ENCODE results near the gene HOXA9. TPM values are rescaled to one million over a fixed set of nuclear protein-coding genes. Genes with fewer than 3 reads are reported as not detected.
A peak's percentile ranks its signal among the peaks of the same experiment; 100 is the strongest.

HOXA9 gene
- total RNA-seq, 1 donor from 2014 or later = 10.4 TPM

DNA sequence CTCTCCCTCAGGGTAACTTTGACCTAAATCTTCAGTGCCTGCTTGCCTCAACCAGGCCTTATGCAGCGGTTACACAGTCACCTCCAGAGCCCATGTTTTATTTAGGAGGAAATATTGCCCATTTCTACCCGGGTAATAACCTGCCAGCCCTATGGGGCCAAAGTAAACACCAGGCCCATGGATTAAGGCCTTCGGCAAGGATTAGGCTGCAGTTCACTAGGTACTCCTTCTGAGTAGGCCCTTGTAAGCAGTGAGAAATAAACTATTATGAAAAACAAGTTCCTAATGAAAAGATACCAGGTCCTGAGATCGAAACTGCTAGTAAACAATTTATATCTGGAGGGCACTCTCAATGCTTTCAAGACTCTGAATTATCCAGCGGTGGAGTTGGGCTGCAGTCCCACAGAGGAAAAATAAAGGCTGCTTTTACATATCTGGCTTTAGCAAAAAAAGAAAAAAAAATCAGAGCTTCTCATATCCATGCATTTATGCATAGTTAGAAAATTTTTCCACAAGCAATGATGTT lies 12.5 kb upstream of the HOXA9 start:
- DNase-seq (ENCODE audit: low spot score) = no peak

DNA sequence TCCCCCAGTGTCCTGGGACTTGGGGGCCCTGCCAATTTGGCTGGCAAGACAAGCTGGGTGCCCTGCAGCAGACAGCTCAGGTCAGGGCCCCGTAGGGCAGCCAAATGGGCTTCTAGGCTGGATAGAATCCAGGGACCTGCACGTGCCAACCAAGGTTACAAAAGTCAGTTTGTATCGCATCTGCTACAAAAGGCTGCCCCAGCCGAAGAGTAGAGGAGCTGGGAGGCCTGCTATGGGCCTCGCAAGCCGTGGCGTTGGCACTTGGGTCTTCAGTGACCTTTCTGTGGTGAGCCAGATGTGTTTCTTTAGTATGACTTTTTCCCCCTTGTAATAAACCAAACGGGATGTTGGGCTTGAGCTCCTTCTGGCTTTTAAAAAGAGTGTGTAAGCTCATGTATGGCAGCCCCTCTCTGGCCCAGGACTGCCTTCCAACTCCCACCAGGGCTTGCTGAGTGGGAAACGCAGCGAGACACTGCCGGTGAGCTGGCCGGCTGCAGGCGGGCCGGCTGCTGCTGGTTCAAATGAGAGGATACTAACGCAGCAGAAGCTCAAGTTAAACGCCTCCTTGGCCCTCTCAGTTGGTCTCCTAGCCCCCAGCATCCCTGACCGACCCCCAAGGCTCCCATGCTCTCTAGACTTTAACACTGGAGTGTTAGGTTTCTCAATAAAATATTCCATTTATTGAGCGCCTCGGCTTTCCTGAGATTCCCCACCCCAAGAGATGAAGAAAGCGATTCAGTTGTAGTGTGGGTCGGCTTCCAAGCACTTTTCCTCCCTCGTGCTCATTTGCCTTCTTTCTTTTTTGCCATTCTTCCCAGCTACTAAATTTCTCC lies 11.8 kb upstream of the HOXA9 start:
- DNase-seq (ENCODE audit: low spot score) = peak; percentile 82

- no peak for DNase-seq (ENCODE audit: low spot score)
Observed at GRCh38 chr7:27176524-27176845, 11.1 kb upstream of the HOXA9 start.

- DNase-seq (ENCODE audit: low spot score) = peak; percentile 81
Observed at GRCh38 chr7:27175626-27176523, 10.5 kb upstream of the HOXA9 start.

DNA sequence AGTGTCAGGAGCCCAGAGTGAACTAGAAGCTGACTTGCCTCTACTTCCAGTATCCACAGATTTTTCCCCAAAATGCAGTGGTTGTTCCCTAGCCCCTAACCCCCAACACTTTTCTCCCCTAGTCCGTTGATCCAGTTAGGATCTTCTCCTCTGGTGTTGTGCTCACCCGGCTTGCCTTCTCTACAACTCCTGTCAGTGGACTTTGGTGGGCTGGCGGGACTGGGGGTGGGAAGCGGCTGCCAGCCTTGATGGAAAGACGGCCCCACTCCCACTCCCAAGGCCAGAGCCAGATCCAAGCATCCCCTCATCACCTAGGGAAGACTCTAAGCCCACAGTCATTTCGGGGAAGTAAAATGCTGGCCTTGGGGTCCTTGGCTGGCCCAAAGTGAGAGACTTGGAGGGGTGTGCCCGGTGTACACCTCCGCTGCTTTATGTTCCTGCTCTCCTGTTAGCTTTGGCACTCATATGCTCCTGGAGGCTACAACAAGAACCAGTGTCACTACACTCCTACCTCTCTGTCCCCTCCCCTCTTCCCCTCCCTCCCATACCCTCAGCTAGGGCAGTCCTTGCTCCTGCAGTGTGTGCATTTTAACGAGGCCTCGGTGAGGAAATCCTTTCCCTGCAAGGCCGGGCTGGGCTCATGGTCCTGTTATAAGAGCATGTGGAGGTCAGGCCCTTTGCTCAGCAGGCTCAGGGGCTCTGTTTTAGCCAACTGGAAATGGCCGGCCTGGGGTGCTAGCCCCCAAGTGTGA lies 9.7 kb upstream of the HOXA9 start:
- peak; percentile 24 for DNase-seq (ENCODE audit: low spot score)

- DNase-seq (ENCODE audit: low spot score) = peak; percentile 89
Observed at GRCh38 chr7:27173956-27174873, 8.9 kb upstream of the HOXA9 start, which contains the start of gene HOXA10. TSS of gene HOXA10 (minus strand) at chr7:27174320. CDS start at chr7:27174306, 14 bp downstream.

DNA sequence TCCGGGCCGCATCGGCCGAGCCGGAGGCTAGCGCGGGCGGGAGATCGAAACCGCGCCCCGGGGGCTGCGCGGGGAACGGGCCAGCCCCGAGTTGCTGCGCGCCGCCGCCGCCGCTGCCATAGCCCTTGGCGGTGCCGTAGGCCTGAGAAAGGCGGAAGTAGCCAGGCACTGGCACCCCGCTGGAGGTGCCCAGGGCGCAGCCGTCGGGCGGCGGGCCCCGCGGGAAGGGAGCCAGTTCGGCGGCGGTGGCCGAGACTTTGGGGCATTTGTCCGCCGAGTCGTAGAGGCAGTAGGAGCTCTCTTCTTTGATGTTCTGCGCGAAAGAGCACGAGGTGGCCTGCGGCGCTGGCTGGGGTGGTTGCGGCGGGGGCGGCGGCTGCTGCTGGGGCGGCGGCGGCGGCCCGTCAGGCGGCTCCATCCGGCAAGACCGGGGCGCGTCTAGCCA lies 8.2 kb upstream of the HOXA9 start:
- DNase-seq (ENCODE audit: low spot score) = peak; percentile 89

DNA sequence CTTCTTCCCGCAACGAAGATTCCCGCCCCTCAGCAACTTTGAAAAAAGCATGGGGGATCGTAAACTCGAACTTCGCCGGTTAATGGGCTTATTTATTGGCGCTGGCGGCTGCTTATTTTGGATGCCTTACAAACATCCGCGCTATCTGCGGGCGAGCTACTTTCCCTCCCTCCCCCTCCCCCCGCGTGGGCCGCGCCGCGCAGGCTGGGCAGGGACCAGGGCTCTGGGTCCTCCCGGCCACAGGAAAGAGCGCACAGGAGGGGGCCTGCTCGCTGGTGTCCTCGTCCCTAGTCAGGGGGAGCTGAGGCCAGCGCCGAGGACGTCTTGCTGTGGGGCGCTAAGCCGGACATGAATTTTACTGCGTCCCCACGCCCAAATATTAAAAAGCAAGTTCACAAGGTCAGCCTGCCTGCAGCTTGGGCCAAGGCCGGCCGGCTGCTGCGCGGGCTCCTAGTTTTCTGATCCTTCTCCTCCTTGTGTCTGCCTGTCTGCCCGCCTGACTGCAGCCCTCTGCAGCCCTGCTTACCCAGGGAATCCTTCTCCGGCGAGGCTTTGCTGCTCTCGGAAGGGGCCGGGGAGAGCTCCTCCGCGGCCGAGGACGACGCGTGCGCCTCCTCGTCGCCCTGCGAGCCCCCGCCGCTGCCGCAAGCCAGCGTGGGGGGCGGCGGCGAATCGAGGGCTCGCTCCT lies 7.6 kb upstream of the HOXA9 start:
- peak; percentile 93 for DNase-seq (ENCODE audit: low spot score)

GRCh38 chr7:27172315-27172774 lies 7.0 kb upstream of the HOXA9 start:
- DNase-seq (ENCODE audit: low spot score) = peak; percentile 72

- DNase-seq (ENCODE audit: low spot score) = peak; percentile 47
Observed at GRCh38 chr7:27171637-27172314, 6.4 kb upstream of the HOXA9 start.

GRCh38 chr7:27171325-27171636 lies 5.9 kb upstream of the HOXA9 start:
- DNase-seq (ENCODE audit: low spot score) = peak; percentile 69

- DNase-seq (ENCODE audit: low spot score) = no peak
Observed at GRCh38 chr7:27170426-27171324, 5.3 kb upstream of the HOXA9 start.

GRCh38 chr7:27169658-27170425 lies 4.5 kb upstream of the HOXA9 start:
- no peak for DNase-seq (ENCODE audit: low spot score)

DNA sequence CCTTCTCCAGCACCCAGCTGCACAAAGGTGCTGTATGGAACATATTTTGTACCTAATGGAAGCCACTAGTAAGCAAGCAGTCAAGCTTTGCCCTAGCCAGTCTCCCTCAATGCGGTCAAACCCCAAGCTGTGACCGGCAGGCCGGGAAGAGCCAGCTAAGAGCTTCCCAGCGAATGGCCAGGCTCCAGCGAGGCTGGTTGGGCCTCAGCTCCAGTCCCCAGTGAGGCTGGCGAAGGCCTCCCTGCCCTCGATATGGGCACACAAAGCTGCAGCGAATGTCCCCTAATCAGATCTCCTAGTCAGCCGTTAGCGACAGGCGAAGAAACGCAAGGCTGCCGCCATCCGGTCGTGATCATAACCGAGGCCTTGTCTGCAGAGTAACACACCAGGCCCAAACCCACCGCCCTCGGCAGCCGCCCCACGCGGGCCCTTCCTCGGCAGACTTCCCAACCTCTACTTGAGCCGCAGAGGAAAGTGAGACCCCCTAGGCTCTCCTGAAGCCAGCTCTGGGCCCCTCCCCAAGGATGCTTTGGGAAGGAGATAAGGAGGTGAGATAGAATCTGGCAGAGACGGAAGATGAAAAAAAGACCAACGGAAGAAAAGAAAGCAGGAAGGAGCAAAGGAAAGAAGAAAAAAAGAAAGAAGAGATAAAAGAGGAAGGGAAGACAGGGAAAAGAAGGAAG lies 3.1 kb upstream of the HOXA9 start:
- DNase-seq (ENCODE audit: low spot score) = no peak

- no peak for DNase-seq (ENCODE audit: low spot score)
Observed at GRCh38 chr7:27167916-27168264, 2.6 kb upstream of the HOXA9 start.
